HepG2 (cell line): ENCODE data around the gene WDR6. TPM values are rescaled to one million over a fixed set of nuclear protein-coding genes. Genes with fewer than 3 reads are reported as not detected.

Experiments used
- CHD2 ChIP-seq: IDR thresholded peaks from 2 replicates; pipeline ENCODE4 v1.6.1; 2011; ENCODE audit warnings: low read depth, low read length, improper control_type of control experiment
- FOXO1 ChIP-seq: sonication (generic); formaldehyde crosslinking; IDR thresholded peaks from 2 replicates; pipeline ENCODE4 v1.4.0; 2020; ENCODE audit warnings: missing genetic modification reagents
- HDAC1 ChIP-seq: sonication (generic); formaldehyde crosslinking; IDR thresholded peaks from 2 replicates; pipeline ENCODE4 v1.5.1; 2020; ENCODE audit warnings: mild to moderate bottlenecking, missing genetic modification reagents
- HOXD1 ChIP-seq: sonication (generic); formaldehyde crosslinking; IDR thresholded peaks from 2 replicates; pipeline ENCODE4 v1.5.0; 2020; ENCODE audit warnings: missing genetic modification reagents
- JARID2 ChIP-seq: sonication (generic); formaldehyde crosslinking; IDR thresholded peaks from 2 replicates; pipeline ENCODE4 v1.8.1; 2023; ENCODE audit warnings: missing genetic modification reagents, inconsistent platforms; ENCODE audit not compliant: insufficient replicate concordance
- RARG ChIP-seq: sonication (generic); formaldehyde crosslinking; IDR thresholded peaks from 2 replicates; pipeline ENCODE4 v1.4.0; 2020; ENCODE audit warnings: low read depth, mild to moderate bottlenecking, missing genetic modification reagents
- RFX1 ChIP-seq: fragments of 450-650 bp; IDR thresholded peaks from 2 replicates; pipeline ENCODE4 v1.6.1; 2017
- SIN3A ChIP-seq: IDR thresholded peaks from 2 replicates; pipeline ENCODE4 v1.6.1; 2011; ENCODE audit warnings: low read depth, mild to moderate bottlenecking, control low read depth, low read length, borderline replicate concordance
- SP2 ChIP-seq: sonication (generic); formaldehyde crosslinking; IDR thresholded peaks from 2 replicates; pipeline ENCODE4 v1.5.1; 2020; ENCODE audit warnings: mild to moderate bottlenecking, missing genetic modification reagents
- STAG1 ChIP-seq: sonication (generic); formaldehyde crosslinking; IDR thresholded peaks from 2 replicates; pipeline ENCODE4 v1.4.0; 2020; ENCODE audit warnings: missing genetic modification reagents
- ZNF10 ChIP-seq: sonication (generic); formaldehyde crosslinking; IDR thresholded peaks from 2 replicates; pipeline ENCODE4 v1.4.0; 2020; ENCODE audit warnings: mild to moderate bottlenecking, low read depth, missing genetic modification reagents, borderline replicate concordance
- ZNF160 ChIP-seq: sonication (generic); formaldehyde crosslinking; IDR thresholded peaks from 2 replicates; pipeline ENCODE4 v1.8.0; 2022; ENCODE audit warnings: mild to moderate bottlenecking, inconsistent platforms, missing genetic modification reagents
- ZNF205 ChIP-seq: IDR thresholded peaks from 2 replicates; pipeline ENCODE4 v1.6.1; 2018; ENCODE audit warnings: missing biosample characterization, missing genetic modification reagents
- ZNF709 ChIP-seq: sonication (generic); formaldehyde crosslinking; IDR thresholded peaks from 2 replicates; pipeline ENCODE4 v1.5.0; 2020; ENCODE audit warnings: mild to moderate bottlenecking, missing genetic modification reagents
- ZNF75D ChIP-seq: sonication (generic); formaldehyde crosslinking; IDR thresholded peaks from 2 replicates; pipeline ENCODE4 v1.8.1; 2023; ENCODE audit warnings: missing genetic modification reagents, mild to moderate bottlenecking, borderline replicate concordance
- polyA plus RNA-seq, 8 experiments: library from polyadenylated mRNA; depleted of rRNA in 3 of 8; stranded (reverse) in 7 of 8; unstranded in 1 of 8; fragments of >200 nt; fragmentation: Illumina TruSeq in 4 of 8; extraction: Trizol in 4 of 8; gene quantifications; 2 replicates each; pipeline versions ENCODE4 v1.2.1 to v1.2.3, GENCODE V29; 2011 to 2016; ENCODE audit warnings: low read depth in 4 of 8, missing spikeins in 1 of 8, mixed read lengths in 1 of 8; ENCODE audit not compliant: insufficient read depth in 1 of 8
- total RNA-seq, 5 experiments: library from RNA; depleted of rRNA; stranded (reverse); fragments of >200 nt; fragmentation: Illumina TruSeq; extraction: Trizol; gene quantifications; 2 replicates each; pipeline ENCODE4 v1.2.3, GENCODE V29; 2016; ENCODE audit warnings: low read depth in 1 of 5
- TF ChIP-seq, protein P1 (sequence below): sonication (generic); formaldehyde crosslinking; IDR thresholded peaks from 2 replicates; pipeline ENCODE4 v1.9.0; 2021; ENCODE audit warnings: missing genetic modification reagents, borderline replicate concordance
- TF ChIP-seq, protein P2 (sequence below): sonication (generic); formaldehyde crosslinking; IDR thresholded peaks from 2 replicates; pipeline ENCODE4 v1.4.0; 2020; ENCODE audit warnings: missing genetic modification reagents
- TF ChIP-seq, protein P3 (sequence below): sonication (generic); formaldehyde crosslinking; IDR thresholded peaks from 2 replicates; pipeline ENCODE4 v1.5.0; 2020; ENCODE audit warnings: missing genetic modification reagents, mild to moderate bottlenecking, borderline replicate concordance
- TF ChIP-seq, protein P4 (sequence below): sonication (generic); formaldehyde crosslinking; IDR thresholded peaks from 2 replicates; pipeline ENCODE4 v1.4.0; 2020; ENCODE audit warnings: missing genetic modification reagents, mild to moderate bottlenecking, borderline replicate concordance

The WDR6 gene
- total and polyA plus RNA-seq, 2 of the 13 experiments (the other 11 are each of a cell fraction or from before 2014, with no cell fraction given), result 73.4 to 139 TPM

GRCh38 chr3:49021813-49022687 lies 14.9 kb downstream of the WDR6 start, which contains the start of gene NDUFAF3 (continued):
- TF ChIP-seq, protein P1, sequence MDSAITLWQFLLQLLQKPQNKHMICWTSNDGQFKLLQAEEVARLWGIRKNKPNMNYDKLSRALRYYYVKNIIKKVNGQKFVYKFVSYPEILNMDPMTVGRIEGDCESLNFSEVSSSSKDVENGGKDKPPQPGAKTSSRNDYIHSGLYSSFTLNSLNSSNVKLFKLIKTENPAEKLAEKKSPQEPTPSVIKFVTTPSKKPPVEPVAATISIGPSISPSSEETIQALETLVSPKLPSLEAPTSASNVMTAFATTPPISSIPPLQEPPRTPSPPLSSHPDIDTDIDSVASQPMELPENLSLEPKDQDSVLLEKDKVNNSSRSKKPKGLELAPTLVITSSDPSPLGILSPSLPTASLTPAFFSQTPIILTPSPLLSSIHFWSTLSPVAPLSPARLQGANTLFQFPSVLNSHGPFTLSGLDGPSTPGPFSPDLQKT (CRISPR knock-in tag), result 0 out of 2 replicates have a peak, but pooled peaks have one; percentile 75
- TF ChIP-seq, protein P2, sequence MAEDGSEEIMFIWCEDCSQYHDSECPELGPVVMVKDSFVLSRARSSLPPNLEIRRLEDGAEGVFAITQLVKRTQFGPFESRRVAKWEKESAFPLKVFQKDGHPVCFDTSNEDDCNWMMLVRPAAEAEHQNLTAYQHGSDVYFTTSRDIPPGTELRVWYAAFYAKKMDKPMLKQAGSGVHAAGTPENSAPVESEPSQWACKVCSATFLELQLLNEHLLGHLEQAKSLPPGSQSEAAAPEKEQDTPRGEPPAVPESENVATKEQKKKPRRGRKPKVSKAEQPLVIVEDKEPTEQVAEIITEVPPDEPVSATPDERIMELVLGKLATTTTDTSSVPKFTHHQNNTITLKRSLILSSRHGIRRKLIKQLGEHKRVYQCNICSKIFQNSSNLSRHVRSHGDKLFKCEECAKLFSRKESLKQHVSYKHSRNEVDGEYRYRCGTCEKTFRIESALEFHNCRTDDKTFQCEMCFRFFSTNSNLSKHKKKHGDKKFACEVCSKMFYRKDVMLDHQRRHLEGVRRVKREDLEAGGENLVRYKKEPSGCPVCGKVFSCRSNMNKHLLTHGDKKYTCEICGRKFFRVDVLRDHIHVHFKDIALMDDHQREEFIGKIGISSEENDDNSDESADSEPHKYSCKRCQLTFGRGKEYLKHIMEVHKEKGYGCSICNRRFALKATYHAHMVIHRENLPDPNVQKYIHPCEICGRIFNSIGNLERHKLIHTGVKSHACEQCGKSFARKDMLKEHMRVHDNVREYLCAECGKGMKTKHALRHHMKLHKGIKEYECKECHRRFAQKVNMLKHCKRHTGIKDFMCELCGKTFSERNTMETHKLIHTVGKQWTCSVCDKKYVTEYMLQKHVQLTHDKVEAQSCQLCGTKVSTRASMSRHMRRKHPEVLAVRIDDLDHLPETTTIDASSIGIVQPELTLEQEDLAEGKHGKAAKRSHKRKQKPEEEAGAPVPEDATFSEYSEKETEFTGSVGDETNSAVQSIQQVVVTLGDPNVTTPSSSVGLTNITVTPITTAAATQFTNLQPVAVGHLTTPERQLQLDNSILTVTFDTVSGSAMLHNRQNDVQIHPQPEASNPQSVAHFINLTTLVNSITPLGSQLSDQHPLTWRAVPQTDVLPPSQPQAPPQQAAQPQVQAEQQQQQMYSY (CRISPR knock-in tag), result peak; percentile 66; the same call in 1 of the 2 replicates
- TF ChIP-seq ZNF160 (CRISPR knock-in tag) (0 out of 2 replicates have a peak, but pooled peaks have one; percentile 52), ZNF709 (CRISPR knock-in tag) (peak; percentile 78; the same call in 1 of the 2 replicates), RARG (CRISPR knock-in tag) (0 out of 2 replicates have a peak, but pooled peaks have one; percentile 5), FOXO1 (CRISPR knock-in tag) (peak; percentile 75), RFX1 (no peak), ZNF205 (CRISPR knock-in tag) (peak; percentile 65; the same call in 1 of the 2 replicates), HDAC1 (CRISPR knock-in tag) (peak; percentile 88), ZNF10 (CRISPR knock-in tag) (no peak), CHD2 (peak; percentile 84), ZNF75D (no peak), JARID2 (CRISPR knock-in tag) (no peak), STAG1 (CRISPR knock-in tag) (peak; percentile 45), SIN3A (0 out of 2 replicates have a peak, but pooled peaks have one; percentile 25), SP2 (CRISPR knock-in tag) (peak; percentile 40), HOXD1 (peak; percentile 89)
- TF ChIP-seq, protein P3, sequence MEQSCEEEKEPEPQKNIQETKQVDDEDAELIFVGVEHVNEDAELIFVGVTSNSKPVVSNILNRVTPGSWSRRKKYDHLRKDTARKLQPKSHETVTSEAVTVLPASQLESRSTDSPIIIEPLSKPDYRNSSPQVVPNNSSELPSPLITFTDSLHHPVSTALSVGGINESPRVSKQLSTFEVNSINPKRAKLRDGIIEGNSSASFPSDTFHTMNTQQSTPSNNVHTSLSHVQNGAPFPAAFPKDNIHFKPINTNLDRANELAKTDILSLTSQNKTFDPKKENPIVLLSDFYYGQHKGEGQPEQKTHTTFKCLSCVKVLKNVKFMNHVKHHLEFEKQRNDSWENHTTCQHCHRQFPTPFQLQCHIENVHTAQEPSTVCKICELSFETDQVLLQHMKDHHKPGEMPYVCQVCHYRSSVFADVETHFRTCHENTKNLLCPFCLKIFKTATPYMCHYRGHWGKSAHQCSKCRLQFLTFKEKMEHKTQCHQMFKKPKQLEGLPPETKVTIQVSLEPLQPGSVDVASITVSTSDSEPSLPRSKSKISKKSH, result no peak
- TF ChIP-seq, protein P4, sequence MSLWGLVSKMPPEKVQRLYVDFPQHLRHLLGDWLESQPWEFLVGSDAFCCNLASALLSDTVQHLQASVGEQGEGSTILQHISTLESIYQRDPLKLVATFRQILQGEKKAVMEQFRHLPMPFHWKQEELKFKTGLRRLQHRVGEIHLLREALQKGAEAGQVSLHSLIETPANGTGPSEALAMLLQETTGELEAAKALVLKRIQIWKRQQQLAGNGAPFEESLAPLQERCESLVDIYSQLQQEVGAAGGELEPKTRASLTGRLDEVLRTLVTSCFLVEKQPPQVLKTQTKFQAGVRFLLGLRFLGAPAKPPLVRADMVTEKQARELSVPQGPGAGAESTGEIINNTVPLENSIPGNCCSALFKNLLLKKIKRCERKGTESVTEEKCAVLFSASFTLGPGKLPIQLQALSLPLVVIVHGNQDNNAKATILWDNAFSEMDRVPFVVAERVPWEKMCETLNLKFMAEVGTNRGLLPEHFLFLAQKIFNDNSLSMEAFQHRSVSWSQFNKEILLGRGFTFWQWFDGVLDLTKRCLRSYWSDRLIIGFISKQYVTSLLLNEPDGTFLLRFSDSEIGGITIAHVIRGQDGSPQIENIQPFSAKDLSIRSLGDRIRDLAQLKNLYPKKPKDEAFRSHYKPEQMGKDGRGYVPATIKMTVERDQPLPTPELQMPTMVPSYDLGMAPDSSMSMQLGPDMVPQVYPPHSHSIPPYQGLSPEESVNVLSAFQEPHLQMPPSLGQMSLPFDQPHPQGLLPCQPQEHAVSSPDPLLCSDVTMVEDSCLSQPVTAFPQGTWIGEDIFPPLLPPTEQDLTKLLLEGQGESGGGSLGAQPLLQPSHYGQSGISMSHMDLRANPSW (CRISPR knock-in tag), result peak; percentile 69; the same call in 1 of the 2 replicates
